BJ (cell line): Measurements from ENCODE around the gene PALLD. TPM values are rescaled to one million over a fixed set of nuclear protein-coding genes. Genes with fewer than 3 reads are reported as not detected.
"Not testable (repeated sequence)": the region's sequence is repeated elsewhere in the genome, so short reads cannot be mapped to it uniquely, and the experiment has no call there.

Experiments used
- CTCF ChIA-PET: fragments of 350-600 bp; formaldehyde crosslinking; extraction: SDS; loops from one replicate; lab custom pipeline; 2021; ENCODE audit warnings: antibody characterized with exemption, inconsistent platforms; lab: Yijun Ruan, JAX
- POLR2A ChIA-PET: fragments of 300-600 bp; sonication (Branson Sonifier 250); formaldehyde crosslinking; extraction: SDS; loops from one replicate; lab custom pipeline; 2021; ENCODE audit warnings: antibody characterized with exemption; lab: Charles Lee
- DNase-seq: peaks from one replicate; pipeline ENCODE4 v3.0.0-alpha.2; 2011; ENCODE audit warnings: low read depth
- H3K27me3 ChIP-seq: 2 replicates; pipeline ENCODE4 v1.6.0; 2011; ENCODE audit warnings: low read length; ENCODE audit not compliant: control insufficient read depth, insufficient read depth
- H3K36me3 ChIP-seq: 2 replicates; pipeline ENCODE4 v1.5.1; 2011; ENCODE audit warnings: low read length; ENCODE audit not compliant: control insufficient read depth, insufficient read depth
- H3K4me3 ChIP-seq: 2 replicates; pipeline ENCODE4 v1.5.1; 2011; ENCODE audit warnings: low read depth, mild to moderate bottlenecking, control low read depth, low read length
- polyA minus RNA-seq: library from RNA; depleted of rRNA, polyadenylated mRNA; stranded (reverse); fragments of >200 nt; gene quantifications from 2 replicates; pipeline ENCODE4 v1.2.3, GENCODE V29; 2011; rRNA and poly(A)+ RNA removed
- polyA plus RNA-seq: library from polyadenylated mRNA; depleted of rRNA; stranded (reverse); fragments of >200 nt; gene quantifications from 2 replicates; pipeline ENCODE4 v1.2.3, GENCODE V29; 2011; rRNA removed
- TF ChIP-seq, protein P1 (sequence below): IDR thresholded peaks from 2 replicates; pipeline ENCODE4 v1.5.1; 2011; ENCODE audit warnings: low read depth, mild to moderate bottlenecking, control low read depth, inconsistent platforms, low read length, moderate library complexity; ENCODE audit not compliant: insufficient read depth

Gene PALLD
- polyA plus RNA-seq = 24.9 and 30.3 TPM in 2 replicates
- polyA minus RNA-seq = 35.7 and 68.2 TPM in 2 replicates

DNA sequence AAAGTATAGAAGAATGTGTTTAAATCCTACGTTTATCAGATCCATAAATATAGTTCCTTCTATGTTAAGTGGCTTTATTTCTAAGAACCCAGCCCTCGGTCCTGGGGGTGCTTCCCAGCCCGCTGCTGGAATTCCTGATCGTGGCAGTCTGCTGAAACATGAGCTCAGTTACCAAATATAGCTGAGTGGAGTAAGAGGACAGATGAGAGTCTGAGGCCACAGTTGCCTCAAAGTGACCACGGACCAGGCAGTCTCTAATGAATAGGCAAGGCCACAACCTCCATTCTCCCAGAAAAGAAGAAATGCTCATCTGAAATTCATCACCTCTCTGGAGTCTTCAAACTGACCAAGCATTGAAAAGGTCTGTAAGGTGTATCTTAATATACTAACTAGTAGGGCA, at the start of gene PALLD:
TSS of gene PALLD (plus strand) at position 219 of the 400 bp plus-strand sequence.
- H3K4me3 ChIP-seq = no peak within 1 kb of the TSS

GRCh38 chr4:168449063-168449462, 47.8 kb upstream of the PALLD start:
- POLR2A ChIA-PET, H3K4me3 ChIP-seq, DNase-seq, H3K27me3 ChIP-seq, H3K36me3 ChIP-seq, CTCF ChIA-PET: not testable (repeated sequence)

More for the DNA sequence above, at the start of gene PALLD:
- Histone ChIP-seq H3K36me3 (no peaks in the 10 kb centered on the region), H3K27me3 (no peaks in the 10 kb centered on the region)
- ChIA-PET POLR2A (interaction anchor here (0.6 kb wide), 1 partner anchor 10 kb away, joined by 3 read pairs; no protein-coding TSS in a partner anchor), CTCF (interaction anchor here (1.2 to 3.6 kb wide), 3 partner anchors 12 to 18 kb away, joined by 3 to 17 read pairs (median 3); no protein-coding TSS in a partner anchor)
- peak; percentile 12 for DNase-seq
- TF ChIP-seq, protein P1, sequence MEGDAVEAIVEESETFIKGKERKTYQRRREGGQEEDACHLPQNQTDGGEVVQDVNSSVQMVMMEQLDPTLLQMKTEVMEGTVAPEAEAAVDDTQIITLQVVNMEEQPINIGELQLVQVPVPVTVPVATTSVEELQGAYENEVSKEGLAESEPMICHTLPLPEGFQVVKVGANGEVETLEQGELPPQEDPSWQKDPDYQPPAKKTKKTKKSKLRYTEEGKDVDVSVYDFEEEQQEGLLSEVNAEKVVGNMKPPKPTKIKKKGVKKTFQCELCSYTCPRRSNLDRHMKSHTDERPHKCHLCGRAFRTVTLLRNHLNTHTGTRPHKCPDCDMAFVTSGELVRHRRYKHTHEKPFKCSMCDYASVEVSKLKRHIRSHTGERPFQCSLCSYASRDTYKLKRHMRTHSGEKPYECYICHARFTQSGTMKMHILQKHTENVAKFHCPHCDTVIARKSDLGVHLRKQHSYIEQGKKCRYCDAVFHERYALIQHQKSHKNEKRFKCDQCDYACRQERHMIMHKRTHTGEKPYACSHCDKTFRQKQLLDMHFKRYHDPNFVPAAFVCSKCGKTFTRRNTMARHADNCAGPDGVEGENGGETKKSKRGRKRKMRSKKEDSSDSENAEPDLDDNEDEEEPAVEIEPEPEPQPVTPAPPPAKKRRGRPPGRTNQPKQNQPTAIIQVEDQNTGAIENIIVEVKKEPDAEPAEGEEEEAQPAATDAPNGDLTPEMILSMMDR = no peak

DNA sequence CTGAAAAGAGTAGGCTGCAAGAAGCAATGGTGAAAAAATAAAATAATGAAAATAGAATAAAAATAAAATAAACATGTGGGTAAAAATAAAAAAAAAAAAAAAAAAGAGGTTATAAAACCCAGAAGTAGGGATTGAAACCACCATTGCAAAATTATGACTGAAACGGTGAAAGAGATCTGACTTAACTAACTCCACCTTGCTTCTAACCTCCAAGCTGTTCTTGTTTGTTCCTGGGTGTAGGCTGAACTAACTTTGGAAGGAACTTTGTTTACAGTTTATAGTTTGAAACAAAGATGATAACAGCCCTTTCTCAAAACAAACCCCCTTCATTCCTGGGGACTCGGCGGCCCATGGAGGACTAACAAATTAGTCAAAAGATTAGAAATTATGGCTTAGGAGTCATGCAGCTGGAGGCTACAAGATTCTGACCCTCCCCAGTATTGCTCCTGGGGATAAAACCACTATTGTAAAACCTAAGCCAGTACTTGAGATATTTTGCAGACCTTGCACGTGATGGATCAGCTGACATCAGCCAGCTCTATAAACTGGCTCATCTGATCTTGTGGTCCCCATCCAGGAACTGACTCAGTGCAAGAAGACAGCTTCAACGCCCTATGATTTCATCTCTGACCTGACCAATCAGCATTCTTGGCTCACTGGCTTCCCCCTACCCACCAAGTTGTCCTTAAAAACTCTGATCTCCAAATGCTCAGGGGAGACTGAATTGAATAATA, 47.0 kb upstream of the PALLD start:
- DNase-seq = peak; percentile 63
- no peaks in the 10 kb centered on the region for H3K27me3 ChIP-seq
- H3K4me3 ChIP-seq = no peak overlapping the region
- H3K36me3 ChIP-seq = no peaks in the 10 kb centered on the region
- ChIA-PET CTCF (no interaction called here), POLR2A (interaction anchor here (0.7 kb wide), 1 partner anchor 1073 kb away, joined by 12 read pairs; no protein-coding TSS in a partner anchor)
- TF ChIP-seq, protein P1 = no peak

- POLR2A ChIA-PET = interaction anchor here (0.6 kb wide), 1 partner anchor 114 kb away, joined by 3 read pairs; no protein-coding TSS in a partner anchor
- TF ChIP-seq, protein P1 = no peak
- no peak overlapping the region for H3K4me3 ChIP-seq
These were observed 45.5 kb upstream of the PALLD start for GRCh38 chr4:168451331-168451730.

GRCh38 chr4:168451744-168452390, 45.0 kb upstream of the PALLD start:
- Histone ChIP-seq H3K36me3 (no peaks in the 10 kb centered on the region), H3K4me3 (no peak overlapping the region), H3K27me3 (no peaks in the 10 kb centered on the region)
- TF ChIP-seq, protein P1 = no peak
- ChIA-PET POLR2A (interaction anchor here (0.6 kb wide), 1 partner anchor 113 kb away, joined by 3 read pairs; no protein-coding TSS in a partner anchor), CTCF (no interaction called here)
- DNase-seq = peak; percentile 36

More at GRCh38 chr4:168451331-168451730, 45.5 kb upstream of the PALLD start:
- H3K27me3 ChIP-seq = no peaks in the 10 kb centered on the region
- CTCF ChIA-PET = no interaction called here
- H3K36me3 ChIP-seq = no peaks in the 10 kb centered on the region
- no peak for DNase-seq
